Neutrophil (primary cell): ENCODE results near the gene CCDC196.

ENCODE experiments used
- H3K27ac ChIP-seq: fragments of 200-600 bp; sonication (generic); 2 replicates; pipeline ENCODE4 v1.5.1; 2016; ENCODE audit warnings: mild to moderate bottlenecking, moderate library complexity
- H3K27me3 ChIP-seq: fragments of 200-600 bp; sonication (generic); 2 replicates; pipeline ENCODE4 v1.6.0; 2016; ENCODE audit warnings: mild to moderate bottlenecking
- H3K36me3 ChIP-seq: fragments of 200-600 bp; sonication (generic); 2 replicates; pipeline ENCODE4 v1.5.1; 2017
- H3K4me1 ChIP-seq, 2 experiments: fragments of 200-600 bp in 1 of 2; sonication (generic) in 1 of 2; 1 replicate in 1 of 2; 2 replicates in 1 of 2; pipeline versions ENCODE4 v1.5.1 to v1.6.1; 2013 to 2016; ENCODE audit warnings: low read depth in 1 of 2, low read length in 1 of 2, mild to moderate bottlenecking in 1 of 2, moderate library complexity in 1 of 2; ENCODE audit not compliant: control insufficient read depth in 1 of 2, insufficient read depth in 1 of 2
- H3K4me3 ChIP-seq, 2 experiments: fragments of 200-600 bp in 1 of 2; sonication (generic) in 1 of 2; 1 replicate in 1 of 2; 2 replicates in 1 of 2; pipeline ENCODE4 v1.5.1; 2013 to 2016; ENCODE audit warnings: low read depth in 1 of 2, low read length in 1 of 2, mild to moderate bottlenecking in 1 of 2, moderate library complexity in 1 of 2
- H3K9me3 ChIP-seq: fragments of 200-600 bp; sonication (generic); 2 replicates; pipeline ENCODE4 v1.5.1; 2016
- CTCF ChIP-seq: fragments of 200-600 bp; sonication (generic); IDR thresholded peaks from 2 replicates; pipeline ENCODE4 v1.5.1; 2016; ENCODE audit warnings: antibody characterized with exemption

The CCDC196 gene

GRCh38 chr14:66511849-66512248, 25.7 kb downstream of the CCDC196 start:
- Histone ChIP-seq H3K4me1 (peaks cover 28 to 38% of the 10 kb centered on the region in 2 experiments), H3K9me3 (no peaks in the 10 kb centered on the region), H3K4me3 (no peak overlapping the region), H3K36me3 (no peaks in the 10 kb centered on the region), H3K27me3 (peaks cover 48% of the 10 kb centered on the region), H3K27ac (no peak overlapping the region)
- TF ChIP-seq CTCF: no peak

GRCh38 chr14:66514213-66514612, 28.0 kb downstream of the CCDC196 start:
- Histone ChIP-seq H3K9me3 (no peaks in the 10 kb centered on the region), H3K4me3 (no peak overlapping the region), H3K27ac (no peak overlapping the region), H3K36me3 (no peaks in the 10 kb centered on the region), H3K27me3 (peaks cover 37% of the 10 kb centered on the region), H3K4me1 (peaks cover 12 to 16% of the 10 kb centered on the region in 2 experiments)
- no peak for TF ChIP-seq CTCF

GRCh38 chr14:66530526-66530925, 44.4 kb downstream of the CCDC196 start:
- TF ChIP-seq CTCF: no peak
- Histone ChIP-seq H3K27ac (no peak overlapping the region), H3K36me3 (no peaks in the 10 kb centered on the region), H3K27me3 (no peaks in the 10 kb centered on the region), H3K9me3 (no peaks in the 10 kb centered on the region), H3K4me1 (no peaks in the 10 kb centered on the region), H3K4me3 (no peak overlapping the region)

GRCh38 chr14:66539034-66539433, 52.9 kb downstream of the CCDC196 start:
- Histone ChIP-seq H3K27ac (no peak overlapping the region), H3K27me3 (no peaks in the 10 kb centered on the region), H3K4me1 (no peaks in the 10 kb centered on the region), H3K9me3 (no peaks in the 10 kb centered on the region), H3K4me3 (no peak overlapping the region), H3K36me3 (no peaks in the 10 kb centered on the region)
- no peak for TF ChIP-seq CTCF

GRCh38 chr14:66540038-66540437, 53.9 kb downstream of the CCDC196 start:
- H3K4me1 ChIP-seq: no peaks in the 10 kb centered on the region
- TF ChIP-seq CTCF: no peak
- no peaks in the 10 kb centered on the region for H3K27me3 ChIP-seq
- H3K9me3 ChIP-seq: no peaks in the 10 kb centered on the region
- no peak overlapping the region for H3K27ac ChIP-seq
- H3K36me3 ChIP-seq: no peaks in the 10 kb centered on the region
- H3K4me3 ChIP-seq: no peak overlapping the region

- Histone ChIP-seq H3K27ac (no peak overlapping the region), H3K9me3 (no peaks in the 10 kb centered on the region), H3K4me3 (no peak overlapping the region), H3K4me1 (no peaks in the 10 kb centered on the region), H3K36me3 (no peaks in the 10 kb centered on the region), H3K27me3 (no peaks in the 10 kb centered on the region)
- TF ChIP-seq CTCF: no peak
Observed at GRCh38 chr14:66541627-66542026, 55.5 kb downstream of the CCDC196 start.
